Brain microvascular endothelial cell (primary cell): ENCODE data around the gene RXFP4.
A peak's percentile ranks its signal among the peaks of the same experiment; 100 is the strongest.
"Not testable (repeated sequence)": the region's sequence is repeated elsewhere in the genome, so short reads cannot be mapped to it uniquely, and the experiment has no call there.

Source experiments
- DNase-seq: peaks from one replicate; pipeline ENCODE4 v3.0.0-alpha.2; 2020
- H3K27ac ChIP-seq: fragments of 250-450 bp; sonication (Bioruptor Pico); 2 replicates; pipeline ENCODE4 v1.5.1; 2020; ENCODE audit warnings: mild to moderate bottlenecking, moderate library complexity
- H3K27me3 ChIP-seq: fragments of 250-450 bp; sonication (Bioruptor Pico); replicated peaks from 2 replicates; pipeline ENCODE4 v1.5.1; 2020; ENCODE audit warnings: mild to moderate bottlenecking
- H3K36me3 ChIP-seq: fragments of 250-450 bp; sonication (Bioruptor Pico); replicated peaks from 2 replicates; pipeline ENCODE4 v1.5.1; 2020; ENCODE audit warnings: mild to moderate bottlenecking
- H3K4me3 ChIP-seq: 2 replicates; pipeline ENCODE4 v1.5.1; 2011; ENCODE audit warnings: low read depth, mild to moderate bottlenecking, control low read depth, low read length, moderate library complexity
- CTCF ChIP-seq: IDR thresholded peaks from 2 replicates; pipeline ENCODE4 v1.5.1; 2011; ENCODE audit warnings: low read depth, mild to moderate bottlenecking, moderate library complexity, low read length, control low read depth, inconsistent platforms; ENCODE audit errors: missing control alignments
- in situ Hi-C: cut with HindIII; loops from 2 replicates; pipeline ENCODE4 v1.10.0; 2017; ENCODE audit warnings: low sequenced_read_pairs, low pct_ligation_motif_present

RXFP4 gene

DNA sequence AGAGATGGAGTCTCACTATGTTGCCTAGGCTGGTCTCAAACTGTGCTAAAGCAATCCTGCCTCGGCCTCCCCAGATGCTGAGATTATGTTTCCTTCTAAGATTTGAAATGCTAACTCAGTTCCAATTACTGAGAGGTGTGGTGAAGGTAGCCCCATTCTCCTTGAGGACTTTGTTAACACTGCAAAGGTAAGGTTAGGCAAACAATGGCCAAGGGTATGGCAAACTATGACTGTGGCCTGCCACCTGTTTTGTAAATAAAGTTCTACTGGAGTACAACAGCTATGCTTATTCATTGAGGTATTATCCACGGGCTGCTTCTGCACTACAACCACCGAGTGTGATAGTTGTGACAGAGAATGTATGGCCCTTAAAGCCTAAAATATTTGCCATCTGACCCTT is 20.7 kb upstream of the RXFP4 start:
- in situ Hi-C loops, result no loop called here
- Histone ChIP-seq H3K4me3 (no peak overlapping the region), H3K27me3 (no peaks in the 10 kb centered on the region), H3K27ac (no peak overlapping the region), H3K36me3 (peaks cover 94% of the 10 kb centered on the region)
- no peak for TF ChIP-seq CTCF
- no peak for DNase-seq

DNA sequence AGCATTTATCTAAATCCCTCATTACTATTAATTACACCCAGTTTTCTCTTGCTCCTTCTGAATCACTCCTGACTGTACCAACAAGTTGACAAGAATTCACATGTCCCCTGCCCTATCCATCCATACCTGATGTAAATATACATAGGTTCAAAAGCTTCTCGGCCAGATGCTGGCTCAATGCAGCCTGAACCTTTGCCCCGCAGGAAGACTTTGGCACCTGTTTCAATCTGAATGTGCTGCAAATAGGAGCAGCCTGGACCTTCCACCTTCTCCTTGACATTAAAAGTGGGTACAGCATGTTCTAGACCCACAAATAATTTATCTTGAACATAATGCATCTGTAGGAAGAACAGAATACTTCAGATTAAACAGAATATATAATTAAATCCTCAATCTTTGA is 15.9 kb upstream of the RXFP4 start:
- no peak overlapping the region for H3K4me3 ChIP-seq
- in situ Hi-C loops, result no loop called here
- H3K27me3 ChIP-seq, result no peaks in the 10 kb centered on the region
- no peak for DNase-seq
- H3K36me3 ChIP-seq, result peaks cover 93% of the 10 kb centered on the region
- H3K27ac ChIP-seq, result no peak overlapping the region
- TF ChIP-seq CTCF, result no peak

DNA sequence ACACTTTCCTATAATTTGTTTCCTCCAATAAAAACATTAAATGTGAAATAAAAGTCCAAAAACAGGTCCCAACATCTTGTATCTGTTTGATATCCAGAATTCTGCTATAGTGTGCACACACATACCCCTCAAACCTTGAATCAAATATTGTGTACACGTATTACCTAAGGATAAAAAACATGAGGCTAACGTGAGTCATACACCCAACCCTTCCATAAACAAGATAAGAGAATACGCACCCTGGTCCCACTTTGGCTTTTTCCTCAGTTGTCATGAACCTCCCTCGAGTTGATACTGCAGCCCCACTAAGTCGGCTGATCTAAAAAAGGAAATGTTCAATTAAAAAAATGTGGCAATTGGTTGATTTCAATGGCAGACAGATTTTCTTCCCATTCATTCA is 12.4 kb upstream of the RXFP4 start:
- Histone ChIP-seq H3K27me3 (no peaks in the 10 kb centered on the region), H3K27ac (peak overlapping the region; percentile 11), H3K36me3 (peaks cover 74% of the 10 kb centered on the region), H3K4me3 (no peak overlapping the region)
- no peak for TF ChIP-seq CTCF
- in situ Hi-C loops, result no loop called here
- peak; percentile 48 for DNase-seq

GRCh38 chr1:155930725-155931124 is 10.7 kb upstream of the RXFP4 start:
- H3K27ac ChIP-seq, in situ Hi-C loops, DNase-seq, H3K4me3 ChIP-seq, H3K27me3 ChIP-seq: not testable (repeated sequence)
- peaks cover 58% of the 10 kb centered on the region for H3K36me3 ChIP-seq

DNA sequence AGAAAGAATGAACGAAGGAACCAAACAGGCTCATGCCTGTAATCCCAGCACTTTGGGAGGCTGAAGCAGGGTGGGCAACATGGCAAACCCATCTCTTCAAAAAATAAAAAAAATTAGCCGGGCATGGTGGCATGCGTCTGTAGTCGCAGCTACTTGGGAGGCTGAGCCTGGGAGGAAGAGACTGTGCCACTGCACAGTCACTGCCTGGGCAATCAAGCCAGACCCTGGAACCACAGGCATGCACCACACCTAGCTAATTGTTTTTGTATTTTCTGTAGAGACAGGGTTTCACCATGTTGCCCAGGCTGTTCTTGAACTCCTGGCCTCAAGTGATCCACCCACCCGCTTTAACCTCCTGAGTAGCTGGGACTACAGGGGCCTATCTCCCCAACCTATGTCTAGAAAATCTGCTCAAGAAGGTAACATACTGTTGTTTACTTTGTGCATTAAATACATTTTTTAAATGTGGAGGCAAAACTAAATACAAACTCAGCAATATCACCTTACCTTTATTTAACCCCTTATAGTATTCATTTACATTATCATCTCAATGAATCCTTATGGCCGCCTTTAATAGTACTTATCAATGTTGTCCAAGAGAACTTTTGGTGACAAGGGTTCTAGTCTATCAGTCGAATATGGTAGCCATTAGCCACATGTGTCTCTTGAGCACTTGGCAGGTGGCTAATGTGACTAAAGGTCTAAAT is 10.0 kb upstream of the RXFP4 start:
- H3K27ac ChIP-seq, result no peak overlapping the region
- peaks cover 52% of the 10 kb centered on the region for H3K36me3 ChIP-seq
- in situ Hi-C loops, result no loop called here
- DNase-seq, result no peak
- peak overlapping the region; percentile 20 for H3K4me3 ChIP-seq
- no peak for TF ChIP-seq CTCF
- no peaks in the 10 kb centered on the region for H3K27me3 ChIP-seq

GRCh38 chr1:155932081-155932480 is 9.4 kb upstream of the RXFP4 start:
- DNase-seq, result no peak
- in situ Hi-C loops, result no loop called here
- Histone ChIP-seq H3K4me3 (peak overlapping the region; percentile 3), H3K27me3 (no peaks in the 10 kb centered on the region), H3K27ac (no peak overlapping the region), H3K36me3 (peaks cover 46% of the 10 kb centered on the region)
- no peak for TF ChIP-seq CTCF
